GM04504 (cell line): ENCODE results near the gene CBARP.
A peak's percentile ranks its signal among the peaks of the same experiment; 100 is the strongest.

ENCODE experiments used
- DNase-seq: peaks from one replicate; pipeline ENCODE4 v3.0.0-alpha.2; 2012; ENCODE audit warnings: low read depth

Gene CBARP

DNA sequence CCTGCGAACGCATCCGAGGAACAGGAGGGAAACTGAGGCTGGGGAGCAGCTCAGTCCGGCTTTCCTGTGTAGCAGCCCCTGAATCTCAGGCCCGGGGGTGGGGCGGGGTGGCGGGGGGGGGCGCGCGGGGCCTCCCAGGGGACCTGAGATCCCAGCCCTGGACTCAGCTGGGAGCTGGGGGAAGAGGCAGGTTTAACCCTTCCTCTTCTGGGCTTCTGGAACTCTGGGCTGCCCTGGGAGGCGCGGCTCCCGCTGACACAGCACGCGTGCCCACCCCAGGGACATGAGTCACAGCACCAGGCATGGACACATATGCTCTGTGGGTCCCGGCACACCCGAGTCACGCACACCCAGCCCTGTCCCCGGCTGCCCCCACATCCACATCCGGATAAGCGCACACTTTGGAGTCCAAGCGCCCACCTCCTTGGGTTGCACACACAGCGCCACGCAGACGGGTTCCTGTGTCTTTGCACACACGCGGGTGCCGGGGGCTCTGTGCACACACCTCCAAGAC is 27.9 kb upstream of the CBARP start:
- peak; percentile 84 for DNase-seq

DNA sequence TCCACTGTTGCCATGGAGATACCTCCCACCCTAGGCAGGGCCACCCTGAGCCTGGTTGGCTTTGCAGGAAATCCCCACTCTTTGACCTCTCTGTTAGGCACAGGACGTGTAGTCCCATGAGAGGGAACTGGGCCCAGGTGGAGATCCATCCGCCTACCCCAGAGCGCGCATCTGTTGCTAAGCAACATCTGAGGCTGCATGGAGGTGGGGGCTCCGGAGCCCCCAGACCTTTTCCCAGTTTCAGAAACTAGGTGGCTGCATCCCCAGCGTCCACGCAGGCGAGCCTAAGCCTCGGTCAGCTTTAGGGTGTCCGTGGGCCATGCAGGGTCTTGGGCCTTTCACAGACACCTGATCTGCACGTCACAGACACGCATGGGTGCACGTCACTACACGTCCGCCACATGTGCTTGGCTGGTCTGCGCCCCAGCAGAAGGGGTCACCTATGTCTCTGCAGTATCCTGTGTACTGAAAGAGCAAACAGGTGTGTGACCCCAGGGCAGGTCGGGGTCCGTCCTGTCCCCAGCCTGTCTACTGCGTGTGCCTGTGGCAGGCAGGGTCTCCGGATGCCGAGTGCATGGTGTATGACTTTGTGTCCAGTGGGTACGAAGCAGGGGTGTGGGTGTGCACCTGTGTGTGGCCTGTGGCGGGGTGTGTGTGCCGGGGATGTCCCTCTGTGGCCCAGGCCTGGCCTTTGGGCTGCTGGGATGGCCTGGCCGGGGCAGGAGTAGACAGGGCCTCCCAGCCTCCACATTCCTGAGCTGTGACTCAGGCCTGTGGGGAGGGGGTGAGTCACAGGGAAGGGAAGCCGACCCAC is 27.2 kb upstream of the CBARP start:
- peak; percentile 87 for DNase-seq

DNA sequence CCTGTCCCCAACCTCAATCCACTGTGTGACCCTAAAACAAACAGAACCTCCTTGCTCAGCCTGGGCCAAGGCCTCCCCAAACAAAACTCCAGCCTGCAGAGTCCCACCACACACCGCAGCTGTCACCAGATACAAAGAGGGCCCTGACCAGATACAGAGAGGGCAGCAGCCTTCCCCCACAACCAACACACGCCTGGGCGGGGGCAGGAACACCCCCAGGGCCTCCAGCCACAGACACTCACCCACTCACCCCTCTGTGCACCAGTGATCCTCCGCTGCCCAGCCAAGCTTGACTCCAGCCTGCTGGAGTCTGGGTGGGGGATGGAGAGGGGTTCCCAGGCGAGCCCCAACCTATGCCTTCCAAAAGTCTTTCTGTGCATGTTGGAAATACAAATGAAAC is 25.4 kb upstream of the CBARP start:
- DNase-seq = no peak

DNA sequence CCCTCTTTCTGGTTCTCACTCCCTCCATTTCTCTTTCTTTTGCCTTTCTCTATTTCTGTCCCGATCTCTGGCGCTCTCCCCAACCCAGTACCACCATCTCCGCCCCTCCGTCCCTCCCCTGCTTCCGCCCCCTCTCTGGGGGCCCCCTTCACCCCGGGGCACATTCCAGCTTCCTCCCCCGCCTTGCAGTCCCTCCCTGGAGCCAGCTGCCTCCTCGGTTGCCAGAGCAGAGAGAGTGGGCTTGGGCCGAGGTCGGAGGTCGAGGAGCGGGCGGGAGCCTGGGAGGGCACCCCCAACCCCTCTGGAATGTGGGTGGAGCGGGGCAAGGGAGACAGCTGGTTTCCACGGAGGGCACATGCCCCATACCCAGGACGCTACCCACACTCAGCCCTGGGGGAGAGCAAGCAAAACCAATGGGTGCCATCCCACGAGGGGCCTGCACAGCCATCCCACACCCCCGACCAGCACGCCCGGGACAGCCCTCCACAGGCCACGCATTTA is 24.9 kb upstream of the CBARP start:
- no peak for DNase-seq

DNA sequence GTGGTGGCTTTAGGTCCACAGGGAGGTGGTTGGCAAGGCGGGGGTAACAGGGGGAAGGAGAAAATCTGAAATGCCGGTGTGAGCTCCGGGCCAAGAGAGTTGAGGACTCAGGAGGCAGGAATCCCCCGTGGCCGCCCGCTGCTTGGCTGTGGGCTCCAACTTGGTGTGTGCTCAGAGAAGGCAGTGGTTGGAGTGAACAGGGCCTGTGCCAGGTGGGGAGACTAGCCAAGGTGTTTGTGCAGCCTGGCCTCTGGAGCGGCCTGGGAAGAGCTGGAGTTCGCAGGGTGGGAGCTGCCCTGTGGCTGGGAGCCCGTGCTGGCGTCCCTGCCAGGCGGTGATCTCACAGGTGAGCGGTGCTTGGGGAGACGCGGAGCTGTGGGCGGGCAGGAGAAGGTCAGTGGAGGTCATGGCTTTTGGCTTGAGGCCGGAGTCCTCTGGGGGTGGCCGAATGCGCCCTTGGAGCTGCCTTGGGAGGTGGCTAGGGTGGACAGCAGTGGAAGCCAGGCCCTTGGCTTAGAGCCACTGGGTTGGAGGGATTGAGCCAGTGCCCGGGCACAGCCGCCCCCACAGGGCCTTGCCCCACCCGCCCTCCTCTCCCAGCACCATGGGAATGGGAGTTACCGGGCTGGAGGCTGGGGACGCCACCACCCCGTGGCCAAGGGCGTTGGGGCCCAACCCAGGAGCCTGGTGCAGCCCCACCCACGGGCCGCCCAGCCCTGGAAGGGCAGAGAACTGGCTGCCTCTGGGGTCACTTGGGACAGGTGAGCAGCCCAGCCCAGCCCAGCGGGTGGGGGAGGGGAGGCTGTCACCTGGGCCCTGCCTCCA is 24.2 kb upstream of the CBARP start:
- no peak for DNase-seq

DNA sequence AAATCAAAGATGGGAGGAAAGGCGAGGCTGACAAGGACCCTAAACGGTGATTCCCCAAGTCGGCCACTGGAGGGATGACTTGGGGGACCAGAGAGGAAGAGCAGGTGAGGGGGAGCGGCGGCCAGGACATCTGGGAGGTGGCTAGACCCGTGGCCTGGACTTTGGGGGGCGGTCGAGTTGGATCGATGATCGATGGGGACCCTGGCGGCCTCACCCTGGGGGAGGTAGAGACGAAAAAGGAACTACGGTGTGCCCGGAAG is 23.7 kb upstream of the CBARP start:
- DNase-seq = no peak

DNA sequence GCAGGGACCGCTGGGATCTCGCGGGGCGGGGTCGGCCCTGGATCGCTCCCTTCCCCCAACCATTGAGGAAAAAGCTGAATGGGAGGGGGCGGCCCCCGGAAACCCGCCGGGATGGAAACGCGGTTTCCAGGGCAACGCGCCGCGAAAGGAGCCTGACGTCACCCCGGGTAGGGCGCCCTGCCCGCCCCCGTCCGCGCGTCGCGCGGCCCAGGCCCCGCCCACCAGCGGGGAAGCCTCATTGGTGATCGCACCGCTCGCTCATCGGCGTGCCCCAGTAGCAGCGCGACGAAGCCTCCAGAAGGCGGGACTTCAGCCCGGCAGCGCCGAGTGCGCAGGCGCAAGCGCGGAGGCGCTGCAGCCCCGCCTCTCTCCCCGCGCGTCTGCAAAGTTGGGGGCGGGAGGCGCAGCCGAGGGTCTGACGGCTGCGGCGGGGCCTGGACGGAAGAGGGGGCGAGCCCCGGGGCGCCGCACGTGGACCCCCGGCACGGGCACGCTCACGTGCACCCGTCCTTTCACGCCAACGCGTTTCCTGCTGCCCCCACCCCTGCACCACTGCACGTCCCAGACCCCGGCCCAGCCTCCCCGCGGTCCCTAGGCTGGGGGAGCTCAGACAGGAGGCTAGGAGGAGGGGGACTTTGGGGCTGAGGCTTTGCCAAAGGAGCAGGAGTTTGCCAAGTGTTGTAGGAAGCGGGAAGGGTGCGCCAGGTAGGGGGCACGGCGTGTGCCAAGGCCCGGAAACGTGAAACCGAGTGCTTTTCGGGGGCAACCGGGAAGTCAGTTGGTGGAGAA is 23.1 kb upstream of the CBARP start:
- DNase-seq = peak; percentile 91

DNA sequence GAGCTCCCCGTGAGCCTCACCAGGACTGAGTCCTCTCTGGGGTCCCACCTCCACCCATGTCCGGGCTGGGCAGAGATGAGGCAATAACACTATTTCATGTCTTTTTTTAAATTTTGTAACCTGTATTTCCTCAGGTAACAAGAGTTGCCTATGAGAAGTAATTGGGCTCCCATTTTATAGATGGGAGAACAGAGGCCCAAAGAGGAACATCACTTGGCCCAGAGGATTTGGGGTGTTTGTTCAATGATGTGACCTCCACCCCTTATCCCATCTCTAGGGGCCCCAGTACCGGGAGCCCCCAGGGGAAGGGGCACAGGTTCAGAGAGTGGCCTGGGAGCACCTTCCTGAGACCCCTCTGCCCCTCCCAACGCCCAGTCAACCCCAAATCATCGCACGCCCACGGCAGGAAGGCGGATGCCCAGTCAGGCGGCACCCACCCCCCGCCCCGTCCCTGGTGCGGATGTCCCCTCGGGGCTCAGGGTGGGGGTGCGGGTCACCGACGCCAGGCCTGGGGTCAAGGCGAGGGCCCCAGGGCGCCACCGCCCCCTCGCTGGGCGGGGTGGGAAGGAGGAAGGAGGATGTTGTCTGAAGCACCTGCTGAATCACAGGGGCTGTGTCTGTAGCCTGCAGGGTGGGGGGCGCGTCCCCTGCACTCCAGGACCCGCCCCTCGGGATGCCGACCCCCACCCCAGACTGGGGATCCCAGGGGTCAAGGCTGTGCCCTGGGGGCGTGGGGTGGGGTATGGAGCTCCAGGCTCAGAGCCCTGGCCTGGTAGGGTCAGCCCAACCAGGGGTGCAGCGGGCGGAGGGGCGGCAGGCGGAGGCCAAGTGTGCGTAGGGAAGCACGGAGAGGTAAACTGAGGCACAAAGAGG is 22.3 kb upstream of the CBARP start:
- no peak for DNase-seq

DNA sequence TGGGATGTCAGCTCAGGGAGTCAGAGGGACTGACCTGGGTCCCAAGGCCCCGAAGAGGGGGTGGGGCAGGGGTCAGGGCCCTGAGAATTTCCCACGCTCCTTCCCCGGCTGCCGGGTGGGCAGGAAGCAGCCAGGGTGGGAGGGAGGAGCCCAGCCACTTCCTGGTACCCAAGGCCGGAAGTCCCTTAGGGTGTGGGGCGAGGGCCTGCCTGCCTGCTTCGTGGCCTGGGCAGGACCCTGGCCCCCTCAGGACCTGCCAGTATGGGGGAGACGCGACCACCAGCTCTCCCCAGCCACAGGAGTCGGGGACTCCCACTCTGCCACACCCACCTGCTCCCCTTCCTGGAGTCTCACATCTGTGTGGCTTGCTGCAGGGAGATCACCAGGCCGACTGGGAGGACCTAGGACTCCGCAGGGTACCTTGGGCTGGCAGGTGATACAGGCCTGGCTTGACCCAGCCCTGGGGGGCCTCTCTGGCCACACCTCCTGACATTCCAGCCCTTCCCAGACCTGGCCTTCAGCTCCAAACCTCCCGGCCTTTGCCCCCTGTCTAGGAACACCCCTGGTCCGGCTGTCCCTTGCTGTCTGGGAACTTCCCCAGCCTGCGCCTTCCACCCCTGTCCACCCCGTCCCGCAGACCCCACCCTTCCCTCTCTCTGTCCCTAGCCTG is 21.5 kb upstream of the CBARP start:
- DNase-seq = no peak

DNA sequence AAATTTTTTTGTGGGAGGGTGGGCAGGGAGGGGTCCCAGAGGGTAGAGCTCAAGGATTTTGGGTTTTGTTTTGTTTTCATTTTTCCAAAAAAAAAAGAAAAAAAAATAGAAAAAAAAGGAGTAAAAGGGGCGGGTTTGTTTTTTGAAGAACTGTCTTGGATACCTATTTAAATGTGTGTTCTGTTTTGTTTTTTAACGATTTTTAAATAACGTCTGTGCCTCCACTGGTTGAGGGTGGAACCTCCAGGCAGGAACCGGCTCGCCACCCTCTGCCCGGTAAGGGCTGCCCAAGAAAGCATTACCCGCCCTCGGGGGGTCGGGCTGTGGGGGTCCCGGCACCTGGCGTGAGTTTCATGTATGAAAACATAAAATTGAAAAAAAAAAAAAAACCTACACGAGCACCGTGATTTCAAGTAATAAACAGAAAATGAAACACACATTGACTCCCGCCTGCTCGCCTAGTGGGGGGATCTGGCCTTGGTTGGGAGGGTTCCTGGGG is 21.0 kb upstream of the CBARP start:
- DNase-seq = no peak

DNA sequence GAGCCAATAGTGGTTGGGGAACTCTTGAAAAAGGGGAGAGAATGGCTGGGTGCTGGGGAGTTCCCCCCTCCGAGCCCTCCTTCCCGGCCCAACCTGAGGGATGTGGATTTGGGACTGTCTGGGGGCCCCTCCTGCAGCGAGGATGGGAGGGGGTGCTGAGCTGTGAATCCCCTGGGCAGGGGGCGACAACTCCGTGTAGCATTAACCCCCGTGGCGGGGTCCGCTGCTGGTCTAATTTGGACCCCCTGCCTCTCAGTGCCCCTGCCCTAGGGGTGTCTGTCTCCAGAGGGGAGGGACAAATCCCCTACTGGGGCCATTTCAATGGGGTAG is 20.3 kb upstream of the CBARP start:
- DNase-seq = no peak

DNA sequence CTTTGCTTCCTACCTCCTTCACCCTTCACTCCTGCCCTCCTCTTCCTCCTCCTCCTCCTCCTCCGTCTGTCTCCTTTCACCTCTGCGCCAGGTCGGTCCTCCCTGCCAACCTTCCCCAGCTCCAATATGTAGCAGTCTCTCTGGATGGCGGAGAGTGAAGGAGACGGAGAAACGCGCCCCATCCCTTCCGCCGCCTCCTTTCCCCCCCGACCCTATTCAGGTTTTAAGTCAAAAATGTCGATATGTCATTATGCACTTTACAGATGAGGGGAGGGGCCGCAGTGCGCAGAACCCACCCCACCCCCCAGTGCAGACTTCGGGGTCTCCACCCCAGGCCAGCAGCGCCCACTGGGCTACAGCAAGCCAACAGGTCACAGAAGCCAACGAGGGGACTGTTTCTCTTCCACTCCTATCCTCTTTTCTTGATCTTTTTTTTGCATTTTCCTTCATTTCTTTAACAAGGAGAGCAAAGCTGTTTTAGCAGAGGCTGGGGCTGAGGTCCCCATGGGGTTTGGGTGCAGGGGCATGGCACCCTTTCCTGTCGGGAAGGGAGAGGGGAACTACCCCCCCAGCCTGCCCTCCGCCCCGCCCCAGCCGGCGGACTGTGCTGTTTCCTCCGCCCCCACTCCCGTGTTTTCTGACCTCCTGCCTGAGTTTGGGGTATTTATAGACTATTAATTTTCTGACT is 19.8 kb upstream of the CBARP start:
- no peak for DNase-seq

DNA sequence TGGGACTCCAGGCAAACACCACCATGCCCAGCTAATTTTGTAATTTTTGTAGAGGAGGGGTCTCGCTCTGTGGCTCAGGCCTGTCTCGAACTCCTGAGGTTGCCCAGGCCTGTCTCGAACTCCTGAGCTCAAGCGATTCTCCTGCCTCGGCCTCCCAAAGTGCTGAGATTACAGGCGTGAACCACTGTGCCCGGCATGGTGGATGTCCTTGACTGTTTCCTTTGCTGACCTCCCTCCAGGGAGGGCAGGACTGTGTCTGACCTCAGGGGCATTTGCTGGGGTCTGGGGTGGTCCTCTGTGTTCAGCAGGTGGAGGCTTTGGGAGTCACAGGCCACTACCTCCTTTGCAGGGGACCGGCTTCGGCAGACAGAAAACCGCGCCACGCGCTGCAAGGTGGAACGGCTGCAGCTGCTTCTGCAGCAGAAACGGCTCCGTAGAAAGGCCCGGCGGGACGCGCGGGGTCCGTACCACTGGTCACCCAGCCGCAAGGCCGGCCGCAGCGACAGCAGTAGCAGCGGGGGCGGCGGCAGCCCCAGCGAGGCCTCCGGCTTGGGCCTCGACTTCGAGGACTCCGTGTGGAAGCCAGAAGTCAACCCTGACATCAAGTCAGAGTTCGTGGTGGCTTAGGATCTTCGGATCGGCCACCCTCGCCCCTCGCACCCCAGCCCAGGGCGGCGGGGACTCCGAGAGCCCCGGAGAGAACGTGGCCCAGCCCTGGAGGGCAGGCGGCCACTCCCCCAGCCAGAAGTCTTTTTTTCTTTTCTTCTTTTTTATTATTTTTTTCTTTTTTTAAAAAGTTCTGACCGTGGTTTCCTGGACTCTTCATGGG is 19.1 kb upstream of the CBARP start:
- no peak for DNase-seq

DNA sequence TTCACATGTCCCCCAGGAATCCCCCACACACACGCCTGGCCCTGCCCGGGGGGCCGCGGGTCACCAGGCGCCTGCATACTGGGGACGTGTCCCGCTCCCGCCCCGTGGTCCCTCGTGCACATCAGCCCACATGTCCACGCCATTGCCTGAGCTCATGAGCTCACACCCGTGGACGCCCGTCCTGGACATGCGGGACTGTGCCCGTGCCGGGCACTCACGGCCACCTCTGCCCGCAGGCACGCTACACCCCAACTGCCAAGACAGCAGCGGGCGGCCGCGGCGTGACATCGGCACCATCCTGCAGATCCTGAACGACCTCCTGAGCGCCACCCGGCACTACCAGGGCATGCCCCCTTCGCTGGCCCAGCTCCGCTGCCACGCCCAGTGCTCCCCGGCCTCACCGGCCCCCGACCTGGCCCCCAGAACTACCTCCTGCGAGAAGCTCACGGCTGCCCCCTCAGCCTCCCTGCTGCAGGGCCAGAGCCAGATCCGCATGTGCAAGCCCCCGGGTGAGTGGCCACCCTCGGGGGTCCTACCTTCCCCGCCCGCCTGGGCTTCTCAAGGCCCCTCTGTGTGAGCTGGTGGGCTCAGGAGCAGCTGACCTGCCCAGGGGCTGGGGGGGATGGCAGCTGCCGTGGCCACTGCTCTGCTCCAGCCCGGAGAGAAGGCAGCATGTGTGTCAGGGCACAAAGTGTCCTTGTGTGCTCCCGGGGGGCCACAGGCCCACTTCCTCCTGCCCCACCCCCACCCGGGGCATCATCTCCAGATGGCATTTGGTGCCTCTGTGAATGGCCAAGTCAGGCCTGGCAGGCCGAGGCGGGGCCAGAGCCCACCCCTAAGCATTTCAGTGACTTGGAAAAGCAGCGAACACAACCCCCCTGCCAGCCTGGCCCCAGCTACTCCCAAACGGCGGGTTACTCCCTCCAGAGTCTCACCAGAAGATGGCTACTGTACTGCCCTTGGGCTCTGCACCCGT is 17.7 kb upstream of the CBARP start:
- no peak for DNase-seq

DNA sequence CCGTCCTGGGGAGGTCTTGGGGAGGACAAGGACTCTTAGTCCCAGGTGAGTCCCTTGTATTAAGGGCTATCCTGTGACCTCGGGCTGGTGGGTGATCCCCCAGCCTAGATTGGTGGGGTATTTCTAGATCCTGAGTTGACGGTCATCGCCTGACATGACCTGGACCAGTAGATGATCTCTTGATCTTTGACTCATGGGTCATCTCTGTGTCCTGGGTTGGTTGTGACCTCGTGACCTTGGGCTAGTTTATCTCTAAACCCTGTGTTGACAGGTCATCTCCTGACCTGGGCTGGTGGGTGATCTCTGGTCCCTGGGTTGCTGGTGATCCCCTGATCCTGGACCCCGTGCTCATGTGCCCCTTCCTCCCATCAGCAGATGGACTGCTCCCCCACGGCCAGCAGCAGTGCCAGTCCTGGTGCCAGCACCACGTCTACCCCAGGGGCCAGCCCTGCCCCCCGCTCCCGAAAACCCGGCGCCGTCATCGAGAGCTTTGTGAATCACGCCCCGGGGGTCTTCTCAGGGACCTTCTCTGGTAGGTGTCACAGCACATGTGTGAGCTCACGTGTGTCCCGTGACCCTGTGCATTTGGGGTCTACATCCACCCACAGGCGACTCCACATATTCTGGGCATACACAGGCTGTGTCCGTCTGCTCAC is 16.9 kb upstream of the CBARP start:
- DNase-seq = no peak

DNA sequence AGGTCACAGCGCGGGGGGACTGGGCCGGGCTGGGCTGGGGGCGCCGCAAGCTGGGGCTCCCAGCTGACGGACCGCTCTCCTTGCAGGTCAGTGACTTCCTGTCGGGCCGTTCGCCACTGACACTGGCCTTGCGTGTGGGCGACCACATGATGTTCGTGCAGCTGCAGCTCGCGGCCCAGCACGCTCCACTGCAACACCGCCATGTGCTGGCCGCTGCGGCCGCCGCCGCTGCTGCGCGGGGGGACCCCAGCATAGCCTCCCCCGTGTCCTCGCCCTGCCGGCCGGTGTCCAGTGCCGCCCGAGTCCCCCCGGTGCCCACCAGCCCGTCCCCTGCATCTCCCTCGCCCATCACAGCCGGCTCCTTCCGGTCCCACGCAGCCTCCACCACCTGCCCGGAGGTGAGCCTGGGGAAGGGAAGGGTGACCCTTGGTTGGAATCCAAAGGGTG is 16.3 kb upstream of the CBARP start:
- no peak for DNase-seq

DNA sequence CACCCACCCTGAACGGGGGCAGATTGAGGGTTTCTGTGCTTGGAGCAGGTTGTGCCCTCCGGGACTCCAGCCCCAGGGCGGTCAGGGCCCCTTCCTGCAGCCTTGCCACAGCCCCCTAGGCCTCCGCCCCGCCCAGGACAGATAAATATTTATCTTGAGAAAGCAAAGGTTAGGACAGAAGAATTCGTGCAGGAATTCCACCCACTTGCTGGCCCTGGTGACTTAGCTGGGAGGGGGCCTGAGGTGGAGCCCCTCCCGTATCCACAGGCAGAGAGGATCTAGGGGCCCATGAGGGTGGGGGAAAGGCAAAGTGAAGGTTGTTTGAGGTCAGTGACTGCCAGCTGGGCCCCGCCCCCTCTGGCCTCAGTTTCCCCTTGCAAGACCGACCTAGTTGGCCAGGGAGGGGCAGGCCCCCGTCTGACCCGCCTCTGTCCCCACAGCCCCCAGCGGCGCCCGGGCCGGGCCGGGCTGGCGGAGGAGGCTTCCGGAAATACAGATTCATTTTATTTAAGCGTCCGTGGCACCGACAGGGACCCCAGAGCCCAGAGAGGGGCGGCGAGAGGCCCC is 15.8 kb upstream of the CBARP start:
- no peak for DNase-seq
